Parathyroid adenoma (tissue), 2 donors: ENCODE measurements around the gene GOLGA6C.
A peak's percentile ranks its signal among the peaks of the same experiment; 100 is the strongest.
"Not testable (repeated sequence)": the region's sequence is repeated elsewhere in the genome, so short reads cannot be mapped to it uniquely, and the experiment has no call there.

ENCODE experiments used
- H2AFZ ChIP-seq: fragments of 300-600 bp; sonication (generic); one replicate; pipeline ENCODE4 v1.7.0; 2017; ENCODE audit warnings: antibody characterized with exemption, mild to moderate bottlenecking
- H3K27ac ChIP-seq: fragments of 300-600 bp; sonication (generic); one replicate; pipeline ENCODE4 v1.7.0; 2017
- H3K27me3 ChIP-seq: fragments of 300-600 bp; sonication (generic); one replicate; pipeline ENCODE4 v1.7.0; 2017; ENCODE audit warnings: low read length; ENCODE audit not compliant: control insufficient read depth, insufficient read depth
- H3K36me3 ChIP-seq: fragments of 300-600 bp; sonication (generic); one replicate; pipeline ENCODE4 v1.7.0; 2017; ENCODE audit warnings: low read length; ENCODE audit not compliant: control insufficient read depth, insufficient read depth
- H3K4me1 ChIP-seq: fragments of 300-600 bp; sonication (generic); one replicate; pipeline ENCODE4 v1.7.0; 2017; ENCODE audit warnings: control low read depth
- H3K4me2 ChIP-seq: fragments of 300-600 bp; sonication (generic); one replicate; pipeline ENCODE4 v1.7.0; 2017; ENCODE audit warnings: low read length
- H3K4me3 ChIP-seq: fragments of 300-600 bp; sonication (generic); one replicate; pipeline ENCODE4 v1.7.0; 2017; ENCODE audit warnings: low read depth, low read length
- H3K79me2 ChIP-seq: fragments of 300-600 bp; sonication (generic); one replicate; pipeline ENCODE4 v1.7.0; 2017; ENCODE audit warnings: control low read depth
- H3K9ac ChIP-seq: fragments of 300-600 bp; sonication (generic); one replicate; pipeline ENCODE4 v1.7.0; 2017; ENCODE audit warnings: mild to moderate bottlenecking
- H3K9me3 ChIP-seq: fragments of 300-600 bp; sonication (generic); one replicate; pipeline ENCODE4 v1.7.0; 2017; ENCODE audit warnings: low read length; ENCODE audit not compliant: control insufficient read depth
- TF ChIP-seq, protein P1 (sequence below): fragments of 300-600 bp; sonication (generic); IDR thresholded peaks from one replicate; pipeline ENCODE4 v1.7.0; 2017; ENCODE audit warnings: antibody characterized with exemption, mild to moderate bottlenecking
- donor health status: primary hyperparathyroidism.

Gene GOLGA6C

DNA sequence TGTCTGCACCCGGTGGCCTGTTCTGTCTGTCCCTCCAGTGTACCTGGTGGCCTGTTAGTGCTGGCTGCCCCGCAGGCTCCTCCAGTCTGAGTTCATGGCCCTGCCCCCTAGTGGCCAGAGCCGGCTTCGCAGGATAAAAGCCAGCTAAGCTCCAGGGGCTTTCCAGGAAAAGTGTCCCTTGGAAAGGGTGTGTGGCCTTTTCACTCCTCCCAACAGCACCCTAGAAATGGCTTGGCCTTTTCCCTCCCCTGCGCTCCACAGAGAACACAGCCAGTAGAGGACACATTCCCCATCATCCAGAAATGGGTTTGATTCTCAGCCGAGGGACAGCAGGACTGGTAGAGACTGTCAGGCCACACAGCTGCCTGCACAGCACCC, 41.2 kb downstream of the GOLGA6C start:
- not testable (repeated sequence) for H3K9ac ChIP-seq, H3K79me2 ChIP-seq, H3K27ac ChIP-seq, H3K4me2 ChIP-seq, H3K4me3 ChIP-seq, H3K36me3 ChIP-seq, H2AFZ ChIP-seq, H3K27me3 ChIP-seq, H3K4me1 ChIP-seq, H3K9me3 ChIP-seq
- TF ChIP-seq, protein P1, sequence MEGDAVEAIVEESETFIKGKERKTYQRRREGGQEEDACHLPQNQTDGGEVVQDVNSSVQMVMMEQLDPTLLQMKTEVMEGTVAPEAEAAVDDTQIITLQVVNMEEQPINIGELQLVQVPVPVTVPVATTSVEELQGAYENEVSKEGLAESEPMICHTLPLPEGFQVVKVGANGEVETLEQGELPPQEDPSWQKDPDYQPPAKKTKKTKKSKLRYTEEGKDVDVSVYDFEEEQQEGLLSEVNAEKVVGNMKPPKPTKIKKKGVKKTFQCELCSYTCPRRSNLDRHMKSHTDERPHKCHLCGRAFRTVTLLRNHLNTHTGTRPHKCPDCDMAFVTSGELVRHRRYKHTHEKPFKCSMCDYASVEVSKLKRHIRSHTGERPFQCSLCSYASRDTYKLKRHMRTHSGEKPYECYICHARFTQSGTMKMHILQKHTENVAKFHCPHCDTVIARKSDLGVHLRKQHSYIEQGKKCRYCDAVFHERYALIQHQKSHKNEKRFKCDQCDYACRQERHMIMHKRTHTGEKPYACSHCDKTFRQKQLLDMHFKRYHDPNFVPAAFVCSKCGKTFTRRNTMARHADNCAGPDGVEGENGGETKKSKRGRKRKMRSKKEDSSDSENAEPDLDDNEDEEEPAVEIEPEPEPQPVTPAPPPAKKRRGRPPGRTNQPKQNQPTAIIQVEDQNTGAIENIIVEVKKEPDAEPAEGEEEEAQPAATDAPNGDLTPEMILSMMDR, result peak; percentile 48

DNA sequence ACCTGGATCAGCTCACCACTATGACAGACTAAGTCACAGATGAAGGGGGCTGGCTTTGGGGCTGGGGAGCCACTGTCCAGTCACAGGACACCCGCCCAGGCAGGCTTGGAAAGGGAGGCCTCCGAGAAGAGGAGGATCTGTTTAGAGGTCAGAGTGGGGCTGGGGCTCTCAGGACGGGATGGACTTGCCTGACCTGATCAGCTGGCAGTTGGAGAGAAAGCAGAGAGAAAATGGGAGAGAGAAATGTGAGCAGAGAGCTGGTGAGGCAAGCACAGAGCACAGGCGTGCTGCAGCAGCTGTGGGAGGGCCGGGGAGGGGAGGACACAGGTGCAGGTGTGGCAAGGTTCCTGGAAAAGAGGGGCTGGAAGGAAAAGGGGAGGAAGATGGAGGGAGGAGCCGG, 41.9 kb downstream of the GOLGA6C start:
- H3K4me2 ChIP-seq, H3K79me2 ChIP-seq, H3K27ac ChIP-seq, H3K4me3 ChIP-seq, H2AFZ ChIP-seq, H3K4me1 ChIP-seq, H3K9me3 ChIP-seq, H3K9ac ChIP-seq, H3K27me3 ChIP-seq, H3K36me3 ChIP-seq: not testable (repeated sequence)

DNA sequence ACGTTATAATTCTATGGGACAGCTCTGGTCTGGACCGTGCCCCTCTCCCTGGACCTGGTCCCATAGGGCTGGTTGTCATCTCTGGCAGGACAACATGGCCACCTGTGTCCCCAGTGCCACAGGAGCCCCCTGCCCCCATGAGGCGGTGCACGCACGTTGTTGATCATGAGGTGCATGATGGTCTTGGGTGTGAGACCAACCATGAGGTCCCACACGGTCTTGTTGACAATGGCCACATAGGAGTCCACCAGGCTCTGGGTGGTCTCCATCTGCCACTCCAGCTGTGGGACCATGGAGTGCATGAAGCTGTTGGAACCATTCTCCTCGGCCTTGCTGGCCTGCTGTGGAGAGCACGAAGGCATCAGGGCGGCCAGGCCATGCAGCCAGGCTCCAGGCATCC, 44.2 kb downstream of the GOLGA6C start:
- Histone ChIP-seq H3K27ac (no peak overlapping the region), H3K36me3 (no peaks in the 10 kb centered on the region), H3K4me2 (no peak overlapping the region), H3K9ac (no peak overlapping the region), H2AFZ (no peak overlapping the region), H3K4me1 (peaks cover 3% of the 10 kb centered on the region), H3K79me2 (no peaks in the 10 kb centered on the region), H3K9me3 (no peaks in the 10 kb centered on the region), H3K4me3 (no peak overlapping the region), H3K27me3 (no peaks in the 10 kb centered on the region)
- TF ChIP-seq, protein P1, result no peak

DNA sequence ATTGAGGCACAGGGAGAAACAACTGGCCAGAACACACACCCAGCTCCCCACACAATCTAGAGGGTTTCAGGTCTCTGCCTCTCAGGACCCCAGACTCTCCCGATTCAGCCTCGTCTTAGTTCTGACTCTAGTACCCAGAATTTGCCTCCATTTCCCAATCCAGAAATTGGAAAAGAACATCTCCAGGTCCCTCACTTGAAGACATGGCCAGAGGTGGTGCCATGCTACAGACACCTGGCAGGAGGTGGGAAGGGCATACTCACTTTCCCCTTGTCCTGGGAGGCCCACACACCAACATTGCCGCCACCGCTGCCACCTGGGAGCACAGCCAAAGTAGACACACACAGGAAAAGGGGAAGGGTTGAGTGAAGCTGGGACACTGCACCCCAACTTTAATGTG, 44.6 kb downstream of the GOLGA6C start:
- not testable (repeated sequence) for H3K4me1 ChIP-seq, H3K27ac ChIP-seq, H3K4me3 ChIP-seq, H3K9ac ChIP-seq, H3K4me2 ChIP-seq, H3K36me3 ChIP-seq, H3K79me2 ChIP-seq, H3K9me3 ChIP-seq, H3K27me3 ChIP-seq, H2AFZ ChIP-seq

DNA sequence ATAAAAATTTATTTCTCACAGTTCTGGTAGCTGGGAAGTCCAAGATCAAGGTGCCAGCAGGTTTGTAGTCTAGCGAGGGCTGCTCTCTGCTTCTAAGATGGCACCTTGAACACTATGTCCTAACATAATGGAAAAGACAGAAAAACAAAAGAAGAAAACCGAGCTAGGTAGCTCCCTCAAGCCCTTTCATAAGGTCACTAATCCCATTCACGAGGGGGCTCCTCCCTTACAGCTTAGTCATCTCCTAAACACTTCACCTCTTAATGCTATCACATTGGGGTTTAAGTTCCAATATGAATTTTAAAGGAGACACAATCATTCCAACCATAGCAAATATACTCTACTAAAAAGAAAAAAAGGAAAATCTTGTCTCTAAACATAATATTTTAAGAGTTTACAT, 48.1 kb downstream of the GOLGA6C start:
- H3K36me3 ChIP-seq, result no peaks in the 10 kb centered on the region
- no peak overlapping the region for H3K4me2 ChIP-seq
- no peak overlapping the region for H3K27ac ChIP-seq
- H2AFZ ChIP-seq, result no peak overlapping the region
- H3K27me3 ChIP-seq, result no peaks in the 10 kb centered on the region
- H3K4me1 ChIP-seq, result peaks cover 3% of the 10 kb centered on the region
- H3K4me3 ChIP-seq, result no peak overlapping the region
- H3K9ac ChIP-seq, result no peak overlapping the region
- TF ChIP-seq, protein P1, result no peak
- H3K79me2 ChIP-seq, result no peaks in the 10 kb centered on the region
- no peaks in the 10 kb centered on the region for H3K9me3 ChIP-seq

DNA sequence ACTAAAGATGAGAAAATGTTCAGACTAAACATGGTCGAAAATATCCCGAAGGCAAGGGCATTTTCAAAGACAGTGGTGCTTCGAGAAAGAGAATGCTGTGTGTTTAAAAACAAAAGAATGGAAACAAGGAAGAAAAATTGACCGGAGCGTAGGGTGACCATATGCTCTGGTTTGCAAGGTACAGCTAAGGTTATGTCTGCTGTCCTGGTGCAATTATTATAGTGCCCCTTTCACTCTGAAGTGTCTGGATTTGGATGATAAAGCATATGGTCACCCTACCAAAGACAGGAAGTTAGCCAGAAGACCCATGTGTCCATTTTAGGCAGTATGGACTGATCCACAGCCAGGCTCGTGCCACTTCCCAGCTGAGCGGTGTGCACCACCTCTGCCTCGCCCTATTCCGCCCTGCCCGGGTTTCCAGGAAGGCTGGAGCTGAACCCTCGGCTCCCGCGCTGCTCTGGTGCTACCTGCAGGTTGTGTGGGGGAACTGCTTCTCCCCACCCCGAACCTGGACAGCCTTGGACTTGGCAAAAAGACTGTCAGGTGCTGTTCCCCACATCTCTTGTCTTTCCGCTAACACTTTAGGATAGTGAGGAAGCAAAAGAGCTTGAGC, 49.8 kb downstream of the GOLGA6C start:
- Histone ChIP-seq H3K27ac (no peak overlapping the region), H3K36me3 (no peaks in the 10 kb centered on the region), H3K9me3 (no peaks in the 10 kb centered on the region), H3K27me3 (no peaks in the 10 kb centered on the region), H3K4me1 (peaks cover 3% of the 10 kb centered on the region), H2AFZ (no peak overlapping the region), H3K4me2 (peak overlapping the region; percentile 42), H3K79me2 (no peaks in the 10 kb centered on the region), H3K9ac (no peak overlapping the region), H3K4me3 (no peak overlapping the region)
- TF ChIP-seq, protein P1, result peak; percentile 38
